Left cardiac atrium (tissue), 4 donors: ENCODE measurements around the gene OPHN1. TPM values are rescaled to one million over a fixed set of nuclear protein-coding genes. Genes with fewer than 3 reads are reported as not detected.
A peak's percentile ranks its signal among the peaks of the same experiment; 100 is the strongest.
"Not testable (repeated sequence)": the region's sequence is repeated elsewhere in the genome, so short reads cannot be mapped to it uniquely, and the experiment has no call there.

Source experiments
- ATAC-seq, 2 donors: fragments of 200-7000 bp; cut with Tn5 transposase; one replicate each; pipeline ENCODE4 v1.9.1; 2020; ENCODE audit warnings: mild to moderate bottlenecking in 2 of 2, moderate library complexity in 2 of 2
- DNase-seq: peaks from one replicate; pipeline ENCODE4 v3.0.0-alpha.2; 2020
- intact Hi-C, 2 donors: fragments of 100-400 bp; cut with DNase I; formaldehyde crosslinking; loops; one replicate each; pipeline versions ENCODE4 v1.14.1 to v1.15.1; 2022 to 2023
- total RNA-seq, 2 donors: library from RNA; stranded (reverse); fragmentation: NEBNext Ultra II Directional; extraction: Animal tissue kit (Norgen Biotek cat#: 25700); gene quantifications; one replicate each; pipeline ENCODE4 v1.2.1, GENCODE V29; 2021
- donor health status: DM: no; HTN: yes; CAD: no.
- donor health status: DM: no; HTN: yes; CAD: no; lungs with severe emphysema.
- donor health status: DM: yes; HTN: yes; CAD: no.
- donor health status: Dilated cardiomyopathy.

OPHN1 gene
- total RNA-seq, 2 donors from 2014 or later, result 3.1 to 5.7 TPM

DNA sequence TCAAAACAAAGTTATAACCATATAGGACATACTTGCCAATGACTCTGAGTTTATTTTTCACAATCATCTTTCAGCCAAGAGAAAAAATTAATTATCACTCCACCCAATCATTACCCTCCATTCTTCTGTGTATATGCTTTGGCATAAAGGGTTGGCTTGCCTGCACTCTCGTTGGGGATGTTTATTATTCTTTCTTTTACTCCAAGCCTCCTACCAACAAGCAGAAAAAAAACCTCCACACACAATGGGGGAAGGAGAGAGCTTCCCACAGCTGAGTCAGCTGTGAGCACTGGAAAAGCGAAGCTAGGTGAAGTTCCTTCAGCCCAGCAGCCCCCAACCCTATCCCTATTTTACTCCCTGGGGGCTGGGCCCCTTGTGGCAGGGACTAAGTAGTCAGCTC is 1.5 kb downstream of the OPHN1 start:
- ATAC-seq, result no peak
- intact Hi-C loops, result no loop called here
- DNase-seq, result no peak

GRCh38 chrX:68429216-68429615 is 4.1 kb downstream of the OPHN1 start:
- DNase-seq, result no peak
- intact Hi-C loops, result no loop called here
- no peak for ATAC-seq

- DNase-seq (no peak), ATAC-seq (no peak)
- intact Hi-C loops, result no loop called here
Observed at GRCh38 chrX:68428431-68428830, 4.9 kb downstream of the OPHN1 start.

DNA sequence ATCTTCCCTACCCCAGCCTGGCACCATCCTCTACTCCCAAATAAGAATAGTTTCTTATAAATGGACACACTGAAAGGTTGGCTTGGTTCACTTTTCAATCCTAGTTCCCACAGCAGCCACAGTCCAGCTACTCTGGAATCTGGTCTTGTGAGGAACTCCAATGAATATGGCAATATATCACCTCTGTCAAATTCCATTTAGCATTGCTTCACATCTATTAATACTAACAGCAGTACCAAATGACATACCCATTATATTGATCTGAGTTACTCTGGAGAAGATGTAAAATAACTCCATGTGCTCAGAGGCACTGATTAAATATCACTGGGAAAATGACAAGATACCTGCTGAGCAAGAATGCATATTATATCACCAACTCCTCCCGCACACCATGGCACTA is 8.6 kb downstream of the OPHN1 start:
- DNase-seq (no peak), ATAC-seq (no peak)
- intact Hi-C loops, result no loop called here

- intact Hi-C loops, result no loop called here
- DNase-seq (no peak), ATAC-seq (no peak)
Observed at GRCh38 chrX:68422478-68422877, 10.8 kb downstream of the OPHN1 start.

DNA sequence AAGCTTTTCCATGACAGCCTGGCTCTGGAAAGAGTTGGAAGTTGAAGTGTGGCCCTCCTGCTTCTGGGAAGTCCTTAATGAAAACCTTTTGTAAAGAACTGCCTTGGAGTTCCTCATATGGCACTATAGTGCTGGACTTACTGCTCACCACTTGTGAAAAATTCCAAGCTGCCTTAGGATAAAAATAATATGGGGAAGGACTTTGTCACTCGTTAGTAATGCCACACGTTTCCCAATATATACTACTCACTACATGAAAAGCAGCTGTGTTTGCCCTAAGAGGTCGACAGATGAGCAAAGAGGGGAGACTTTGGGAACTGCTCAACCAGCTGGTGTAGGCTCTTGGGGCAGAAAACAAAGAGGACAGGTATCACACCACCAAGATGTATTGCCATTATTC is 11.7 kb downstream of the OPHN1 start:
- ATAC-seq, result no peak
- intact Hi-C loops, result no loop called here
- DNase-seq, result no peak

DNA sequence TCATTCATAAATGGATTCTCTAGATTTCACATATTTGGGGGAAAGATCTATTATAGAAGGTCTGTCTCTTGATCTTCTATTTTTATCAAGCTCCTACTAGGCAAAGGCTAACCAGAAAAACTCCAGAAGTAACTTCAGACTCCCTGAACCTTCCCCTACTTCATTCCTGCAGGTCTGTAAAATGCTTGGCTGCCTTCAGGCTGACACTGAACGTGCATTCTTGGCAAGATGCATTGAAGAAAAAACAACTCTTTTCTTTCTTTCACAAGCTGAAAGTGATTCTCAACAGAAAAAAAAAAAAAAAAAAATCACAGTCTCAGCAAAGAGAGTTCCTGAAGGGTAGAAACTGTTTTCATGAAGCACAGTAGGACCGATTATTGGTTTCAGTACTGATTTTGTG is 12.7 kb downstream of the OPHN1 start:
- intact Hi-C loops, result no loop called here
- ATAC-seq (no peak), DNase-seq (no peak)

DNA sequence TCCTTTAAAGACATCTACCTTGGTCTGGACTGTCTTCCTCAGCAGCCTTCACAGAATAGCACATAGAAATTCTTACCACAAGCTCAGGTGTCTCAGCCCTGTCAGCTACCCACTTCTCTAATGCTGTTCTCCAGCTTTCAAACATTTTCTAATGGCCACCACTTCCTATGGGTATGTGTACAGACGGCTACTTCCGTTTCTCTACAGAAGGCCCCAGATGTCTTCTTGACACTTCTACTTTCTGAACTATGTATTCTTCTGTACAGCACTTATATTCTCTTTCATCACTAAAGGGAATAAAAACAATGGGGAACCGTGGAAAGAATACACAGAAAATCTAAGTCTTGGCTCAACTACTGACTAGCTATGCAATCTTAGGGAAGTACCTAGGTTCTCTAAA is 13.3 kb downstream of the OPHN1 start:
- no peak for DNase-seq
- intact Hi-C loops, result no loop called here
- ATAC-seq, result no peak

GRCh38 chrX:68417651-68418050 is 15.6 kb downstream of the OPHN1 start:
- no peak for ATAC-seq
- DNase-seq, result no peak
- intact Hi-C loops, result no loop called here

GRCh38 chrX:68416592-68416991 is 16.7 kb downstream of the OPHN1 start:
- intact Hi-C loops, result no loop called here
- no peak for ATAC-seq
- no peak for DNase-seq

DNA sequence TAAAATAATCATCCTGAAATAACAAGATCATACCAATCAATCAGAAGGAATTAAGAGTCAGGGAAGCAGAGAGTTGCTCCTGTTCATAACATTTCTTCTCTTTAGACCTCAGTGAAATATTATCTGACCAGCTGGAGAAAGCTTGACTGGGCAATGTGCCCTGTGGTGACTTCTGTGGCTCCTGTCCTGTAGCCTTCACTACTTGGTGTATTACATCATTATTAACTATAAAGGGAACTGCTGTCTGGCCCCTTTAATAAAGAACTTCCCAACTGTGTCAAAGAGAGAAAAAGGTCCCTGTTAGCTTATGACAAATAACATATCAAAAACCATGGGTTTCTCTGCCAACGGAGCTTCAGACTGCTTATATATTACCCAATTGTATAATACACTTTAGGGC is 18.0 kb downstream of the OPHN1 start:
- DNase-seq, result peak; percentile 50
- ATAC-seq, result peak; percentile 83 to 84

GRCh38 chrX:68413254-68413653 is 20.0 kb downstream of the OPHN1 start:
- intact Hi-C loops, result no loop called here
- DNase-seq (no peak), ATAC-seq (no peak)

More for the DNA sequence above, 18.0 kb downstream of the OPHN1 start:
- intact Hi-C loops, result no loop called here

DNA sequence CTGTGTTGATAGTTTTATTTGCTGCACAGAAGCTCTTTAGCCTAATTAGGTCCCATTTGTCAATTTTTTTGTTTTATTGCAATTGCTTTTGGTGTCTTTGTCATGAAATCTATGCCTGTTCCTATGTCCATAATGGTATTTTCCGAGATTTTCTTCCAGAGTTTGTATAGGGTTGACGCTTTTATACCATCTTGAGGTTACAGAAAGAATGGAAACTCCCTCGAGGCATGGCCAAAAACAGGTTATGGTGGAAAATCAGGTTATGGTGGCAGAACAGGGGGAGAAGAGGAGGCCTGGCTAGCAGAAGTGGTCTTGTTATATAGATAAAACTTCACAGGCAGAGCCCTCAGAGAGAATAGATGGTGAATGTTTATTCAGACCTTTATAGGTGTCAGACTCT is 21.6 kb downstream of the OPHN1 start:
- intact Hi-C loops, result no loop called here
- ATAC-seq (no peak), DNase-seq (no peak)

- intact Hi-C loops, result no loop called here
- DNase-seq, result no peak
- peak; percentile 63 to 74 for ATAC-seq
Observed at GRCh38 chrX:68409194-68409593, 24.1 kb downstream of the OPHN1 start.

DNA sequence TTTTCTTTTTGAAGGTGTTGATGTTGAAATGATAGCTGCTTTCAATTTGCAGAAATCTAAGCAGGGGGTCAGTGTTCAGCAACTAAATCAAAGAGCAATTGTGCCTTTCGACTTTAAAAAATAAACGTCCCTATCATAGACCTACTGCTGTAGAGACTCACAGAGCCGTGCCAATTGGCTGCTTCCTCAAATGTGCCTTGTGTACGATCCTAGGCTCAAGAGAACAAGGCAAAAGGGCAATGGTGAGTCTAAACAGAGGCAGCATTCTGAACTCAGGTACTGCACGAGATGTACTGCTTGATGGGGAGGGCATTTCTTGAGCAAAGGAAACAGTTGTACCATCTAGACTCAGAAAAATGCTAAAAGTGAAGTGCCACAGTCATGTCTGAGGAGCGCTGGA is 29.8 kb downstream of the OPHN1 start:
- intact Hi-C loops, result no loop called here
- DNase-seq (no peak), ATAC-seq (no peak)

DNA sequence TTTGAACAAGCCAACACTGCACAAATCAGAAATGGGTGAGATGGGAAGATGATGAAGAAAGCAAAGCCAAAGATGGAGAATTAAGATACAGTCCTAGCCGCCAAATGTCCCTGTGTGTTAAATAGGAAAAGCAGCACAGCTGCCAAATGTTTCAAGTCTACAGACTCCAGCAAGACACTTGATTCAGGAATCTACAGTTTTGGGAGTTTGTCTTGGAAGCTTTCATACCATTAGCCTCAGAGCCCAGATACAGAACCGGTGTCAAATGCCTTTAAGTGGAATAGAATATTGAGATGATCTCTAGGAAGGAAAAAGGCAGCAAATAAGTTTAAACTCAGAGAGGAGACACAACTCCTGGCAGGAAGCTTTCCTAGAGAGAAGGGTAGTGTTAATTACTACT is 30.3 kb downstream of the OPHN1 start:
- DNase-seq, result no peak
- ATAC-seq, result no peak
- intact Hi-C loops, result no loop called here

GRCh38 chrX:68402094-68402493 is 31.2 kb downstream of the OPHN1 start:
- intact Hi-C loops, result no loop called here
- ATAC-seq, result no peak
- DNase-seq, result no peak

DNA sequence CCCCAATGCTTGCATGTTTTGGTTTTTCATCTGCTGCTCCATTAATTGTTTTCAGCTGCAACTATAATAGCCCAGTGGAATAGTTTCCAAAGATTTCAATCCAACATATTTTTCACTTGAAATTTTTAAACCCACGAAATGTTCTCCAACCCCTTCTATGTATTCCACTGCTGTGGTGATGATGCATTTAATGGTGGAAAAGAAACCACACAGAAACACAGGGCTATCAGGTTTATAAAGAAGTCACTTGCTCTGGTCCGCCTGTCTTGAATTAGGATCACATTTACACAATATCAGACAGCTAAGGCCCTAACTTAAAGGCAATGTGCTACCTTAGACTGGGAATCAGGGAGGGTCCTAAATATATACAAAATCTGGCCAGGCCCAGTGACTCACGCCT is 35.0 kb downstream of the OPHN1 start:
- ATAC-seq, result no peak
- no peak for DNase-seq
- intact Hi-C loops, result no loop called here

DNA sequence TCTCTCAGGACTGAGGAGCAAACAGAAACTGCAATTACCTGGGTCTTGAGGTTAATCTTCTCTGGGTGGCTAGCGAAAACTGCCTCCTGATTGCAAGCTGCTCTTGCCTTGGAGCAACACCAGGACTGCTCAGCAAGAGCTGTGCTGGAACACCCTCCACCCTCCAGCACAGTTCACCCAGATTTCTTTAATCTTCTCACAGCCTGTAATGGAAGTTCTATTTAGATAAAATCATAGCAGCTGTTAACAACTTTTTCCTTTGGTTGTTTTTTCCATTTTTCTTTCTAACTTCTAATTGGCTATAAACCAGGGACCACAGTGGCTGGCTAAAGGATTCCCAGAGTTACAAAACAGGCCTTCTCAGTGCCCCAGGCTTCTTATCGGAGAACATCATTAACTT is 36.3 kb downstream of the OPHN1 start:
- DNase-seq, result no peak
- intact Hi-C loops, result no loop called here

DNA sequence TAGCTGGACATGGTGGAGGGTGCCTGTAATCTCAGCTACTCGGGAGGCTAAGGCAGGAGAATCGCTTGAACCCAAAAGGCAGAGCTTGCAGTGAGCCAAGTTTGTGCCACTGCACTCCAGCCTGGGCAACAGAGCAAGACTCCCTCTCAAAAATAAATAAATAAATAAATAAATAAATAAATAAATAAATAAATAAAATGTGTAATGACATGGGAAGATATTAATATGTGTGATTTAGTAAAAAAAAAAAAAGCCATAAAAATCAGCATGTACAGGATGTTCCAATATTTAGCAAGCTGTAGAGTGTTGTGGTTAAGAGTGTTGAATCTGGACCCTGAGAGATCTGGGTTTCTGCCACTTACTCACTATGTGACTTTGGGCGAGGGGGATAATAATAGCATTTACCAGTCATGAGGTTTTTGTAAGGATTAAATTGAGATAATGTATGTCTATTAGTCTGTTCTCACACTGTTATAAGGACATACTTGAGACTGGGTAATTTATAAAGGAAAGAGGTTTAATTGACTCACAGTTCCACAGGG is 43.8 kb downstream of the OPHN1 start:
- DNase-seq, intact Hi-C loops: not testable (repeated sequence)
- ATAC-seq, result peak in 1 of 2 donors; percentile 42

More for the DNA sequence above, 36.3 kb downstream of the OPHN1 start:
- peak in 1 of 2 donors; percentile 67 for ATAC-seq

- ATAC-seq (no peak), DNase-seq (no peak)
- intact Hi-C loops, result no loop called here
Observed at GRCh38 chrX:68387776-68388175, 45.5 kb downstream of the OPHN1 start.

DNA sequence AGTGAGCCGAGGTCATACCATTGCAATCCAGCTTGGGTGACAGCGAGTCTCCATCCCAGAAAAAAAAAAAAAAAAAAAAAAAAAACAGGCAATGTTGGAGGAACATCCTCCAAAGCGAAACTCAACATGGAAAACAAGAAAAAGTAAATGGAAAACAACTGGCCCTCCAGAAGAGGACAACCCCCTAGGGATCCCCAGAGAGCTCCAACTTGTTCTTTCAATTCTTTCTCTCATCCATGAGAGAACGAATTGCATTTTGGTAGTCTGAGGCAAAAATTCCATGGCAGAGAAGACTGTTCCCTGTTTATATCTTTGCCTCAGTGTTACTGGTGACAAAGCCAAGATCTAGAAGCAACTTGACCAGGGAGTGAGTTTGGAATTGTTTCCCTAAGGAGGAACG is 49.8 kb downstream of the OPHN1 start:
- ATAC-seq, result peak in 1 of 2 donors; percentile 19
- no peak for DNase-seq
- intact Hi-C loops, result no loop called here
